ENCODE data around the gene NEFH. TPM values are rescaled to one million over a fixed set of nuclear protein-coding genes. Genes with fewer than 3 reads are reported as not detected.
"Not testable (repeated sequence)": the region's sequence is repeated elsewhere in the genome, so short reads cannot be mapped to it uniquely, and the experiment has no call there.

NEFH gene
- total RNA-seq, 1 donor from 2014 or later: 2.9 TPM

- Mint-ChIP-seq H3K4me3 (no peak overlapping the region), H3K27ac (no peak overlapping the region), H3K27me3 (peaks cover 13% of the 10 kb centered on the region), H3K36me3 (no peaks in the 10 kb centered on the region), H3K4me1 (ENCODE audit: unreplicated experiment) (peaks cover 21% of the 10 kb centered on the region), H3K9me3 (no peaks in the 10 kb centered on the region)
- no peak for DNase-seq (ENCODE audit: extremely low spot score, unreplicated experiment)
- TF ChIP-seq CTCF (conservative IDR thresholded peaks at IDR 0.05): no peak
These were observed 44.5 kb upstream of the NEFH start for GRCh38 chr22:29435236-29436136.

- not testable (repeated sequence) for H3K27ac Mint-ChIP-seq; H3K27me3 Mint-ChIP-seq; DNase-seq (ENCODE audit: extremely low spot score, unreplicated experiment); H3K9me3 Mint-ChIP-seq; H3K36me3 Mint-ChIP-seq; H3K4me3 Mint-ChIP-seq
- H3K4me1 Mint-ChIP-seq (ENCODE audit: unreplicated experiment): peaks cover 17% of the 10 kb centered on the region
These were observed 41.7 kb upstream of the NEFH start, which contains the start of gene RFPL1 for GRCh38 chr22:29438283-29438682. Gene RFPL1, plus strand, starts transcription at chr22:29438583.

- no peak overlapping the region for H3K4me3 Mint-ChIP-seq
- H3K27ac Mint-ChIP-seq: no peak overlapping the region
These were observed 37.0 kb upstream of the NEFH start for GRCh38 chr22:29442976-29443375.

GRCh38 chr22:29443452-29443851 is 36.6 kb upstream of the NEFH start:
- Mint-ChIP-seq H3K27me3 (peaks cover 3% of the 10 kb centered on the region), H3K4me1 (ENCODE audit: unreplicated experiment) (peaks cover 8% of the 10 kb centered on the region), H3K4me3 (no peak overlapping the region), H3K36me3 (no peaks in the 10 kb centered on the region), H3K9me3 (no peaks in the 10 kb centered on the region), H3K27ac (no peak overlapping the region)
- no peak for DNase-seq (ENCODE audit: extremely low spot score, unreplicated experiment)
- TF ChIP-seq CTCF (conservative IDR thresholded peaks at IDR 0.05): no peak

More at GRCh38 chr22:29442976-29443375, 37.0 kb upstream of the NEFH start:
- Mint-ChIP-seq H3K9me3 (no peaks in the 10 kb centered on the region), H3K4me1 (ENCODE audit: unreplicated experiment) (peaks cover 8% of the 10 kb centered on the region), H3K27me3 (peaks cover 3% of the 10 kb centered on the region), H3K36me3 (no peaks in the 10 kb centered on the region)
- TF ChIP-seq CTCF (conservative IDR thresholded peaks at IDR 0.05): no peak
- no peak for DNase-seq (ENCODE audit: extremely low spot score, unreplicated experiment)

GRCh38 chr22:29443861-29444792 is 35.9 kb upstream of the NEFH start:
- TF ChIP-seq CTCF (conservative IDR thresholded peaks at IDR 0.05): no peak
- H3K36me3 Mint-ChIP-seq: no peaks in the 10 kb centered on the region
- no peak for DNase-seq (ENCODE audit: extremely low spot score, unreplicated experiment)
- H3K27me3 Mint-ChIP-seq: peaks cover 3% of the 10 kb centered on the region
- no peak overlapping the region for H3K4me3 Mint-ChIP-seq
- peaks cover 8% of the 10 kb centered on the region for H3K4me1 Mint-ChIP-seq (ENCODE audit: unreplicated experiment)
- no peaks in the 10 kb centered on the region for H3K9me3 Mint-ChIP-seq
- H3K27ac Mint-ChIP-seq: no peak overlapping the region

All from type B pancreatic cell (in vitro differentiated cells).